ENCODE measurements around the gene AFF3.

DNA sequence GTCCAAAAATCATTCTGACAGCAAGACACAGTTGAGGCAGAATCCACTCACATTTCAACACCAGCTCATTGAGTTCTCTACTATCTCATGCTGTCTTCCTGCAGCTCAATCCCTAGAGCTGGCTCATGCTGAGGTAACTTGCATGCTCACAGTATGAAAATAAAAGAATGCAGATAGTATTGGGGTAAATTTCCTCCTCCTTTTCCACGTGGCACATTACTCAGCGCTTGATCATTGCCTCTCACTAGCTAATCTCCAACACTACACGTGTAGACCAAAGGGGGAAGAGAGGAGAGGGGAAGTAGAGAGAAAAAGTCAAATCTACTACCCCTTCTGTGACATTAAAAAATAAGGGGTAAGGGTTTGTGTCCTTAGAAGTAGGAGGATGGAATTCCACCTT lies 300.6 kb downstream of the AFF3 start:
- TF ChIP-seq, protein P1, sequence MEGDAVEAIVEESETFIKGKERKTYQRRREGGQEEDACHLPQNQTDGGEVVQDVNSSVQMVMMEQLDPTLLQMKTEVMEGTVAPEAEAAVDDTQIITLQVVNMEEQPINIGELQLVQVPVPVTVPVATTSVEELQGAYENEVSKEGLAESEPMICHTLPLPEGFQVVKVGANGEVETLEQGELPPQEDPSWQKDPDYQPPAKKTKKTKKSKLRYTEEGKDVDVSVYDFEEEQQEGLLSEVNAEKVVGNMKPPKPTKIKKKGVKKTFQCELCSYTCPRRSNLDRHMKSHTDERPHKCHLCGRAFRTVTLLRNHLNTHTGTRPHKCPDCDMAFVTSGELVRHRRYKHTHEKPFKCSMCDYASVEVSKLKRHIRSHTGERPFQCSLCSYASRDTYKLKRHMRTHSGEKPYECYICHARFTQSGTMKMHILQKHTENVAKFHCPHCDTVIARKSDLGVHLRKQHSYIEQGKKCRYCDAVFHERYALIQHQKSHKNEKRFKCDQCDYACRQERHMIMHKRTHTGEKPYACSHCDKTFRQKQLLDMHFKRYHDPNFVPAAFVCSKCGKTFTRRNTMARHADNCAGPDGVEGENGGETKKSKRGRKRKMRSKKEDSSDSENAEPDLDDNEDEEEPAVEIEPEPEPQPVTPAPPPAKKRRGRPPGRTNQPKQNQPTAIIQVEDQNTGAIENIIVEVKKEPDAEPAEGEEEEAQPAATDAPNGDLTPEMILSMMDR (conservative IDR thresholded peaks at IDR 0.05 in 1 of 2, IDR thresholded peaks at IDR 0.05 in 1 of 2; ENCODE audit: low read depth in 1 of 2, low read length in 2 of 2): no peak
- no peak for TF ChIP-seq EZH2 (IDR thresholded peaks at IDR 0.05; ENCODE audit: low read length, missing control alignments)

Measured in fibroblast of lung (primary cell).